OCI-LY3 (cell line): ENCODE measurements around the gene MRAS.

Experiments
- EZH2phosphoT487 ChIP-seq: fragments of 200-600 bp; shearing (Covaris generic); IDR thresholded peaks from 2 replicates; pipeline ENCODE4 v1.6.1; 2018; ENCODE audit warnings: antibody characterized with exemption, mixed run types, low read depth
- TF ChIP-seq, protein P1 (sequence below): fragments of 200-600, 300-600 bp; sonication (generic); IDR thresholded peaks from 2 replicates; pipeline ENCODE4 v1.5.1; 2014; ENCODE audit warnings: antibody characterized with exemption, low read length, low read depth

DNA sequence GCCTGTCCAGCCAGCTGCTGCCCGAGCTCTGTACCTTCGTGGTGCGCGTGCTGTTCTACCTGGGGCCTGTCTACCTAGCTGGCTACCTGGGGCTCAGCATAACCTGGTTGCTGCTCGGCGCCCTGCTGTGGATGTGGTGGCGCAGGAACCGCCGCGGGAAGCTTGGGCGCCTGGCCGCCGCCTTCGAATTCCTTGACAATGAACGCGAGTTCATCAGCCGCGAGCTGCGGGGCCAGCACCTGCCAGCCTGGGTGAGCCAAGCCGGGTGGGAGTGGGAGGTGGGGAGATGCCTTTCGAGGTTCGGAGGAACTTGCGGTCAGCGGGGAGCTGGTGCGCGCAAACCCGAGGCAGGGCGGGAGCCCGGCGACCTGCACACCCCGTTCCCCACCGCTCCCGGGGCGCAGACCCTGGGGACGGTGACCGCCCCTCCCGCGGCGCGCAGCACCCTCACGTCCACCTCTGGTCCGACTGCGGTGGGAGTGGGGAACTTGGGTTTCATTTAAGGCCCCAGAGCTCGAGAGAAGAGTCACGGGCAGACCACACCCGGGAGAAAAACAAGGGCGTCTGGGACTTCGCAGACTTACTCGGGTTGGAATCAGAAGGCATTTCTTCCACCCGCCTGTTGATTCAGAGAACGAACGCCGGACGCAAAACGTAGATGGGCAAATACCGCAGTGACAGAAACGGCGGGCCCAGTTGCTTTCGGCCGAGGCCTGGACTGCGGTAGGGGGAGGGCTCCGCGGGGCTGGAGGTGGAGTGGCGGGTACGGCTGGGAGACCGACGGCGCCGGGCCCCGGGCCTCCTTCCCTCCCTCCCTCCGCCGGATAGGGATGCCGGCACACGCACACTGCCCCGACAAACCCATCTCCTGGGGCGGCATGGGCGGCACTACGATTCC is 86.7 kb downstream of the MRAS start:
- TF ChIP-seq, protein P1, sequence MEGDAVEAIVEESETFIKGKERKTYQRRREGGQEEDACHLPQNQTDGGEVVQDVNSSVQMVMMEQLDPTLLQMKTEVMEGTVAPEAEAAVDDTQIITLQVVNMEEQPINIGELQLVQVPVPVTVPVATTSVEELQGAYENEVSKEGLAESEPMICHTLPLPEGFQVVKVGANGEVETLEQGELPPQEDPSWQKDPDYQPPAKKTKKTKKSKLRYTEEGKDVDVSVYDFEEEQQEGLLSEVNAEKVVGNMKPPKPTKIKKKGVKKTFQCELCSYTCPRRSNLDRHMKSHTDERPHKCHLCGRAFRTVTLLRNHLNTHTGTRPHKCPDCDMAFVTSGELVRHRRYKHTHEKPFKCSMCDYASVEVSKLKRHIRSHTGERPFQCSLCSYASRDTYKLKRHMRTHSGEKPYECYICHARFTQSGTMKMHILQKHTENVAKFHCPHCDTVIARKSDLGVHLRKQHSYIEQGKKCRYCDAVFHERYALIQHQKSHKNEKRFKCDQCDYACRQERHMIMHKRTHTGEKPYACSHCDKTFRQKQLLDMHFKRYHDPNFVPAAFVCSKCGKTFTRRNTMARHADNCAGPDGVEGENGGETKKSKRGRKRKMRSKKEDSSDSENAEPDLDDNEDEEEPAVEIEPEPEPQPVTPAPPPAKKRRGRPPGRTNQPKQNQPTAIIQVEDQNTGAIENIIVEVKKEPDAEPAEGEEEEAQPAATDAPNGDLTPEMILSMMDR: no peak
- TF ChIP-seq EZH2phosphoT487: no peak
